H1 (cell line): ENCODE measurements around the gene GSAP. TPM values are rescaled to one million over a fixed set of nuclear protein-coding genes. Genes with fewer than 3 reads are reported as not detected.

ENCODE experiments used
- CHD7 ChIP-seq: fragments of 300-600 bp; sonication (generic); IDR thresholded peaks from 2 replicates; pipeline ENCODE4 v1.7.1; 2012; ENCODE audit warnings: low read length, moderate library complexity, mild to moderate bottlenecking, inconsistent platforms; ENCODE audit not compliant: insufficient replicate concordance
- EZH2 ChIP-seq: fragments of 200-600 bp; sonication (generic); IDR thresholded peaks from 2 replicates; pipeline ENCODE4 v1.7.1; 2012; ENCODE audit warnings: low read depth, mild to moderate bottlenecking, moderate library complexity, low read length, inconsistent platforms; ENCODE audit not compliant: severe bottlenecking
- SP2 ChIP-seq: IDR thresholded peaks from 2 replicates; pipeline ENCODE4 v1.6.1; 2012; ENCODE audit warnings: mild to moderate bottlenecking, low read length, inconsistent platforms
- polyA plus RNA-seq, 7 experiments: library from polyadenylated mRNA; depleted of rRNA in 3 of 7; stranded (reverse) in 5 of 7; unstranded in 2 of 7; fragments of >200 nt in 5 of 7; fragments of 200-250 nt in 2 of 7; gene quantifications; 1 replicate in 5 of 7; 2 replicates in 1 of 7; 4 replicates in 1 of 7; pipeline versions ENCODE4 v1.2.1 to v1.2.3, GENCODE V29; 2011 to 2013; ENCODE audit warnings: missing spikeins in 2 of 7, mixed read lengths in 2 of 7
- total RNA-seq: library from RNA; stranded (reverse); fragmentation: NEBNext Ultra II Directional; extraction: Animal tissue kit (Norgen Biotek cat#: 25700); gene quantifications from 2 replicates; pipeline ENCODE4 v1.2.1, GENCODE V29; 2021
- TF ChIP-seq, protein P1 (sequence below): IDR thresholded peaks from 2 replicates; pipeline ENCODE4 v1.6.1; 2011; ENCODE audit warnings: low read depth, mild to moderate bottlenecking, low read length; ENCODE audit not compliant: insufficient read depth

The GSAP gene
- total and polyA plus RNA-seq, 2 of the 8 experiments (the other 6 are each of a cell fraction or from before 2014, with no cell fraction given) = 0.93 to 2.1 TPM

DNA sequence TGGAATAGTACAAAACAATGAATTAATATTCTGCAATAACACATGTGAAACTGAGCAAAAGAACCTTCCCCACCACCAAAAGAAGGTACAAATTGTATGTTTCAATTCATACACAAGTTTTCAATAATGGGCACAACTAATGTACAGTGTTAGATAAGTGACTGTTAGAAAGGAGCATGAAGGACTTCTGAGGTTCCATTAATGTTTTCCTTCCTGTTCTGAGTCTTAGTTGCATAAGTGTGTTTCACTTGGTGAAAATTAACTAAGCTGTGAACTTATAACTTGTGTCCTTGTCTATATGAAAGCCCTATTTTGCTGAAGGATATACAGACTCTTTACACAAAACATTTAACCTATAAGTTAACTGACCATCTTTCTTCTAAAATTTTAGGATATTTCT is 8.2 kb downstream of the GSAP start (continued):
- TF ChIP-seq CHD7 (no peak), SP2 (no peak), EZH2 (no peak)
- TF ChIP-seq, protein P1, sequence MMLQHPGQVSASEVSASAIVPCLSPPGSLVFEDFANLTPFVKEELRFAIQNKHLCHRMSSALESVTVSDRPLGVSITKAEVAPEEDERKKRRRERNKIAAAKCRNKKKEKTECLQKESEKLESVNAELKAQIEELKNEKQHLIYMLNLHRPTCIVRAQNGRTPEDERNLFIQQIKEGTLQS = no peak
